HuH-7.5 (cell line): ENCODE measurements around the gene ATL2.
A peak's percentile ranks its signal among the peaks of the same experiment; 100 is the strongest.
"Not testable (repeated sequence)": the region's sequence is repeated elsewhere in the genome, so short reads cannot be mapped to it uniquely, and the experiment has no call there.

Experiments
- DNase-seq: peaks from one replicate; pipeline ENCODE4 v3.0.0; 2011; ENCODE audit warnings: low spot score

The ATL2 gene

DNA sequence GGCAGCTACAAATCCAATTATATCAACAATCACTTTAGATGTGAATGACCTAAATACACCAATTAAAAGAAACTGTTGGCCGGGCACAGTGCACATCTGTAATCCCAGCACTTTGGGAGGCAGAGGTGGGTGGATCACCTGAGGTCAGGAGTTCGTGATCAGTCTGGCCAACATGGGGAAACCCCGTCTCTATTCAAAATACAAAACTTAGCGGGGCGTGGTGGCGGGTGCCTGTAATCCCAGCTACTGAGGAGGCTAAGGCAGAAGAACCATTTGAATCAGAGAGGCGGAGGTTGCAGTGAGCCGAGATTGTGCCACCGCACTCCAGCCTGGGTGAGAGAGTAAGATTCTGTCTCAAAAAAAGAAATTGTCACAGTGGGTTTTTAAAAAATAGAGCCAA is 49.5 kb downstream of the ATL2 start:
- no peak for DNase-seq

DNA sequence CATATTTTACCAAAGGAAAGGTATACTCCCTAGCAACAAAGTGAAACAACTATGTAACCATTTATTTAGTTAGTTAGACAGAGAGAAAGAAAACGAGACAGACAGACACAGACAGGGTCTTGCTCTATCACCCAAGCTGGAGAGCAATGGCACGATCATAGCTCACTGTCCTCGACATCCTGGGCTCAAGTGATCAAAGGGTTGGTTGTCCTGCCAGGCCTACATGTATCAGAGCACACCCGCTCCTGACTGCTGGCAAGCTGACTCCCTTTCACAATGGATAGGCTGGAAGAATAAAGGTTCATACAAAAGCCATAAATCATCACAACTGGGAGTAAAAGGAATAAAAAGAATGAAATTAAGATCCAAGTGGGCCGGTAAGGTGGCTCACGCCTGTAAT is 53.5 kb downstream of the ATL2 start:
- DNase-seq: no peak

DNA sequence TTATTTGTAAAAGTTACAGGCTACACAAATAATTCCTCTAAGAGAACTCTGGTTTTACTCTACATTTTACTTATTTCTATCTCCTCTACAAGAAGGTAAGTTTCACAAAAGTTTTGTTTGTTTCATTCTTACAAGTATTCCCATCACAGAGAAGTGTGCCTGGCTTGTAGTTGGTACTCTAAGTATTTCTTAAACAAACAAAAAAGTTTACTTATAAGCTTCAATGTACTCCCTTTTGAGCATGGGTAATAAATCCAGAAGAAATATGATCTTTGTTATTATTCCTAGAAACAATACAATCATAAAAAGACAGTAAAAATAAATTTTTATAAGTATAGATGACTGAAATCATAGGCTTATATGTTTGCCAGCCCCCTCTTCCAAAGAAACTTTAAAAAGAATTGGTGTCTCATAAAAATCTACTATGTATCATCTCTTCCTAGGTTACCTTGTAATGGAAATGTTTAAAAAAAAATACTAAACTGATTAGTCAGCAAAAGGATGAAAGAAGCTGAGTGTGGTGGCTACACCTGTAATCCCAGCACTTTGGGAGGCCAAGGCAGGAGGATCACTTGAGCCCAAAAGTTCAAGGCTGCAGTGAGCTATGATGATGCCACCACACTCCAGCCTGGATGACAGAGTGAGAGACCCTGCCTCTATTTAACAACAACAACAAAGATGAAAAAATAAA is 54.7 kb downstream of the ATL2 start:
- DNase-seq: no peak

DNA sequence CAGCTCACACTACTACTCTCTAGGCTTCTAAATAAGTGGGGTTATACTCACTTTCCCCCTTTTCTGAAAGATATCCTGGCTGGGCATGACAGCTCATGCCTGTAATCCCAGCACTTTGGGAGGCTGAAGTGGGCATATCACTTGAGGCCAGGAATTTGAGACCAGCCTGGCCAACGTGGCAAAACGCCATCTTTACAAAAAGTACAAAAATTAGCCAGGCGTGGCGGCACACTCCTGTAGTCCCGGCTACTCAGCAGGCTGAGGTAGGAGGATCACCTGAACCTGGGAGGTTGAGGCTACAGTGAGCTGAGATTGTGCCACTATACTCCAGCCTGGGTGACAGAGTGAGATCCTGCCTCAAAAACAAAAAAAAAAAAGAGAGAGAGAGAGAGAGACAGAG is 57.8 kb downstream of the ATL2 start:
- not testable (repeated sequence) for DNase-seq

DNA sequence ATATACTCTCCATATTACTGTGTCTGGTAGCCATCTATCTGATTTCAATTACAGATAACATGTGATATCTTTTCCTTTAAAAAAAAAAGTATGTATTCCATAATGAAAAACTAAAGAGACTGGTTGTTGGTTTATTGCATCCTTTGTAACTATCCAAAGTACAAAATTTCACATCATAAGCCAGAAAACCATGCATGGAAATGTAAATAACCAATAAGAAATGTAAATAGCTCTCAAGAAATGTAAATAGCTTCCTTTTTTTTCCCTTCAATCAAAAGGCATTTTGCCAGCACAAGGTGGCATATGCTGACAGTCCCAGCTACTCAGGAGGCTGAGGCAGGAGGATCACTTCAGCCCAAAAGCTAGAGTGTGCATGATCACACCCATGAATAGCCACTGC is 59.3 kb downstream of the ATL2 start:
- no peak for DNase-seq

DNA sequence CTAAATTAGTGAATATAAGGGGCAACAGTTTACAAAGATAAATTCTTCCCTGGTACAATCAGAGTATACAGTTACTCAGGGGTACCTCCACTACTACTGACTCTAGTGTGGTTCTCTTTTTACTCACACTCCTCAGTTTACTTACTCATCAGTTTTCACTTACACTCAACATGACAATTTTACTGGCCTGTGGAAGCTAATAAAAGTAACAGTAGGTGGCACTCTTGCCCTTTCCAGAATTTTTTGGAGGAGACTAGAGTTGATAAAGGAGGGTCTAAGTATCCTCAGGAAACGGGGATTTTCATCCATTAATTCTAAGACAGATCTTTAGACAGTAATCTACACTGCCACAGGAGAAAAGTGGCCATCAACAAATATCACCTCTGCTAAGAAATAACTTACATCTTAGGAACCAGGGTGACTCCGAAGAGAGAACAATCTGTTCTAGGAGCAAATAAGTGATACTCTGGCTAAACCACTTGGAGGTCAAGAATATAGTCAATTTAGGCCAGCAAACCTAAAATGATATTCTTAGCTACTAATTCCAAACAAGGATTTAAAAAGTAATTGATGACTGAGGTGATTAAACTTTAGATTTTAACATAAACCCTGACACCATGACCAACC is 61.3 kb downstream of the ATL2 start:
- DNase-seq: peak; percentile 11

DNA sequence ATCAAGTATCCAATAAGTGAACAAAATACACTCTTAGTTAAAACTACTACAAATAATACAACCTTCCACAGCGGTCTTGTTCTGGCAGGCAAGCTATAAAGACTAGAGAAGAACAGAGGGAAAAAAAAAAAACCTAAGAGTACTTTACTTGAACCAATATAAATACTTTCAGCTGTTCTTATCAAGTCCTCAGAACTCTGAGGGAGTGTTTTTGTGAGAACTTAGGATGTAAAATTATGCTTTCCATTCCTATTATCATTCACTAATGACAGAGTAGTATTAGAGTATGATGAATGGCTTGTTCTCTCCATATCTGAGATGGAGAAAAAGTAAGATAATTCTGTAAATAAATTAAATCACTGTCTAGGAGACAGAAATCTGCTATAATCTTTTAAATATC is 68.3 kb downstream of the ATL2 start:
- DNase-seq: no peak

DNA sequence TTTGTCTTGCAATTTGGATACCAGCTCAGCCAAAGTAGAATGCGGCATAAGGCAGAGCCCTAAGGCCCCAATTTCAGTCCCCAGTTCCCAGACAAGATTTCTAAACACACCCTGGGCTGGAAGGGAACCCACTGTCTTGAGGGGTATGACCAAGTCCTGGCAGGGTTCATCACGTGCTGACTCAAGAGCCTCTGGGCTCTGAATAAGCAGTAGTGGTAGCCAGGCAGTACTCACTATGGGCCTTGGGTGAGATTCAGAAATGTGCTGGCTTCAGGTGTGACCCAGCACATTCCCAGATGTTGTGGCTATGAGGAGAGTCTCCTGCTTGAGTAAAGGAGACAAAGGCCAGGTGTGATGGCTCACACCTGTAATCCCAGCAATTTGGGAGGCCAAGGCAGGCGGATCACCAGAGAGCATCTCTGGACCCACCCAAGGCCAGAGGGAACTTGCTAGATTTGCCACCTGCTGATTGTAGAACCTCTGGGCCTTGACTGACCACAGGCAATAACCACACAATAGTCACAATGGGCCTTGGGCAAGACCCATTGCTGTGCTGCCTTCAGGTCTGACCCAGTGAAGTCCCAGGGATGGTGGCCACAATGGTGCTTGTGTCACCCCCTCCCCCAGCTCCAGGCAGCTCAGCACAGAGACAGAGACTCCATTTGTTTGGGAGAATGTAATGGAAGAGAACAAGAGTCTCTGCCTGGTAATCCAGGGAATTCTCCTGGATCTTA is 74.9 kb downstream of the ATL2 start:
- no peak for DNase-seq

DNA sequence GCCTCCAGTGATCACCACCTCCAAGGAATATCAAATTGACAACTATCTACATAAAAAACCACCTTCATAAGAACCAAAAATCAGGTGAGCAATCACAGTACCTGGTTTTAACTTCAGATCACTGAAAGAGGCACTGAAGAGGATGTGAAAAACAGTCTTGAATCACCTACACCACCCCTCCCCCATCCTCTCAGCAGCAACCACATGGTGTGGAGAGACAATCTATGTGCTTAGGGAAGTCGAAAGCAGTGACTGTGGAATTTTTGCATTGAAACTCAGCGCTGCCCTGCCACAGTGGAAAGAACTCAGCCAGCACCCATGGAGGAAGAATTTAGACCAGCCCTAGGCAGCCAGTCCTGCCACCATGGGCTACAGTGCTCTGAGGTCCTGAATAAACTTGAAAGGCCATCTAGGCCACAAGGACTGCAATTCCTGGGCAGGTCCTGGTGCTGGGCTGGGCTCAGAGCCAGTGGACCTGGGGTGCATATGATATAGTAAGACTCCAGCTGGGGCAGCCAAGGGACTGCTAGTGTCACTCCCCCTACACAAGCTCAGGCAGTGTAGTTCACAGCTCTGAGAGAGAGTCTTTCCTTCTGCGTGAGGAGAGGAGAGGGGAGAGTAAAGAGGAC is 75.6 kb downstream of the ATL2 start:
- DNase-seq: no peak

DNA sequence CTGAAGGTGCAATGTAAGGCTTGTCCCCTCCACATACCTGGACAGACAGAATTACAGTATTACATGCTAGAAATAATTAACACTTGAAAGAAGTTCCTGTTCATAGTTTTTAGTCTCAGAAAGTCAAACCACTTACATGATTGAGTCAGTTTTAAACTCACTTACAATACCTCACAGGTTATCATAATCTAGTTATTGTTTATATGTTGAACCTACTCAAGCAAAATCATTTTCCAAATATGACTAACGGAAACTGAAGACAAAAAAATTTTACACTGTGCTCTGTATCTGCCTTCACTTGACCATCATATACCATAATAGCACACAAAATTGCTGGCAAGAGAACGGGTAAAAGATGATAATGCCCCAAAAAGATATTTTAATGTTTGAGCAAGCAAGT is 78.5 kb downstream of the ATL2 start:
- no peak for DNase-seq

DNA sequence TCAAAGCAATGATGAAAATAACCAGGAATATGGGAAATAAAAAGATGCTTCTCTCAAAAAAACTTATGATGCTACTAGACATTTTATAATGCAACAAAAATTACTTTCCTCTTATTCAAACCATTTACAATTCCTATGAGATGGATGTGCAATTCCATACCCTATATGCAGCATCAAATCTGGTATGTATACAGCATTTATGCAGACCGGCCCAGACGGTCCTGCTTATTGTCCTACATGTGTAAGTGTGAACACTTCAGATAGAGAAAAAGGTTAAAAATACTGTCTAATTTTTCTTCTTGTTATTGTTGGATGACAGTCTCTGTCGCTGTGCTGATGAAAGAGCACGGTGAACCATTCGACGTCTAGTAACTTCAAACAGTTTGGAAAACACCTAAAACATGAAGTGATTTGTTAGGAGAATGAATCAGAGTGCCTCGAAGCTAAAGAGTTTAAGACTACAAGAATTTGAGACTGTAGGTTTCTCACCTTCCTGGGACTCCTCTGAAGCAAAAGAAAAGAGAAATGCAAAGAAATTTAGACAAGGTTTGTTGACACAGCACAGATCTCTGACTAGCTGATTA is 80.8 kb downstream of the ATL2 start:
- DNase-seq: no peak

DNA sequence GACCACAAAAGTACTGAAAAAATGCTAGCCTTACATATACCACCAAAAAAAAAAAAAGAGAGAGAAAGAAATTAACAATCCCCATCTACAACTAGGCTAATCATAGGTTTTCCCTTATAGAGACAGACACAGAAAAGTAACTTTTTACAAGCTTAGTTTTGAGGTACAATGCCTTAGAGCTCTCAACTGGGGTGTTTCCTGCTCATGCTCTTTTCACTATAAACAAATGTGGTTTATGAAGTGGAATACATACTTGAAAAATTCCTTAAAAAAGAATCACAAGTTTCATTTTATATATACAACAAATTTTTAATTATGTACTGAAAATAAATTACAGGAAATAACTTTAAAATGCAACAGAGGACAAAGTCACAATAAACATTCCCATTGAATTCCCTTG is 82.5 kb downstream of the ATL2 start:
- no peak for DNase-seq

DNA sequence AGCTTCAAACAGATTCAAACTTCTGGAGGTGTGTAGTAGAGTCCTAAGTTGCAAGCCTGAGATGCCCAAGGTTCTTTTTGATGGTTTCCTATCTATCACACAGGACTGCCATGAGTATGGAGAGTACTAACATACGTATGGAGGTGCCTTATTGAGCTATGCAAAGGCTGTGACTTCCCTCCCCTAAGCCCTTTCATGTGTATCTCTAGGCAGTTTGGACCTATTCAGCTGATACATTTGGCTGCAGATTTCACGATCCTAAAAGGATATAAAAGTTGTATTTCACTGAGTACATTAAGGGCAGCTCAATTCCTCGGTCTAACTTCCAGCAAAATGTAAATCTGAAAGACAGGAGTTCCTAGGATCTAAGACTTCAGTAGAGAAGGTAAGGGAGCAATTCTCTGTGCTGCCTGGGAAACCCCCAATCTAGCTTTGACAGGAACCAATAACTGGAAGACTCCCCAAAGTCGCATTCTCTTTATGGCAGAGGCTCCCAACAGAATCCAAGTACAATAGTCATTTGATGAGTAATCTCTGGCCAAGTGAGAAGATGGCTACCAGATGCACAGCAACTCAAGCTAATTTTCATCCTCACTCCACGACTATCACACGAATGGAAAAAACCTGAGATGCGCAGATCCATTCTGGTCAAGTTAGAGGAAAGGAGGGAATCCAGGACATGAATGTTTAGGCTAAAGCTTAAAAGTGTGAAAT is 83.8 kb downstream of the ATL2 start:
- DNase-seq: no peak

DNA sequence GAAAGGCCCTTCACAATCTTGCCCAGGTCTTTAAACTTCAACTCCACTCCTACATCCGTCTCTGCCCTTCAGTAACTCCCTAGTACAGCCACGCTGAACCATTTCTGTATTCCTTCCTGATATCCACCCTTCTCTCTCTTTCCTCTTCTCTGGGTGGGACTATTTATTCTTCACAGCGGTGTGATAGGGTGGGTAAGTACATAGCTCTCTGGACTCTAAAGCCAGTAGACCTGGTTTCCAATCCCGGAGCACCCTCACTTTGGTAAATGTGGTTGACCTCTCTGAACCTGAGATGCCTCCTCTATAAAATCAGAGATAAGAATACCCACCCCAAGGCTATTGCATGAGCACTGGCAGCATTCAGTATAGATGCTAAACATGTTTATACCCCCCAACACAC is 86.7 kb downstream of the ATL2 start:
- DNase-seq: no peak

DNA sequence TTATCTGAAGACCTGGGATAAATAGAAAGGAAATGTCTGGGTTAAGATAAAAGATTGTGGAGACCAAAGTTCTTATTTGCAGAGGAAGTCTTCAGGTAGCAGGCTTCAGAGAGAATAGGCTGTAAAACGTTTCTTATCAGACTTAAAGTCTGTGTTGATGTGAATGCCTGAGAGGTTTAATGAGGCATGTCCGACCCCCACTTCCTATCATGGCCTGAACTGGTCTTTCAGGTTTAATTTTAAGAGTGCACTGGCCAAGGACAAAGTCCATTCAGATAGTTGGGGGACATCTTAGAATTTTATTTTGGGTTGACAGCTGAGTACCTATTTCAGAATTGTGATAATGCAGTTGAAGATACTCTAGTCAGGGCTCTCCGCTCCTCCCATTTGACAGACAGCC is 92.1 kb downstream of the ATL2 start:
- no peak for DNase-seq

DNA sequence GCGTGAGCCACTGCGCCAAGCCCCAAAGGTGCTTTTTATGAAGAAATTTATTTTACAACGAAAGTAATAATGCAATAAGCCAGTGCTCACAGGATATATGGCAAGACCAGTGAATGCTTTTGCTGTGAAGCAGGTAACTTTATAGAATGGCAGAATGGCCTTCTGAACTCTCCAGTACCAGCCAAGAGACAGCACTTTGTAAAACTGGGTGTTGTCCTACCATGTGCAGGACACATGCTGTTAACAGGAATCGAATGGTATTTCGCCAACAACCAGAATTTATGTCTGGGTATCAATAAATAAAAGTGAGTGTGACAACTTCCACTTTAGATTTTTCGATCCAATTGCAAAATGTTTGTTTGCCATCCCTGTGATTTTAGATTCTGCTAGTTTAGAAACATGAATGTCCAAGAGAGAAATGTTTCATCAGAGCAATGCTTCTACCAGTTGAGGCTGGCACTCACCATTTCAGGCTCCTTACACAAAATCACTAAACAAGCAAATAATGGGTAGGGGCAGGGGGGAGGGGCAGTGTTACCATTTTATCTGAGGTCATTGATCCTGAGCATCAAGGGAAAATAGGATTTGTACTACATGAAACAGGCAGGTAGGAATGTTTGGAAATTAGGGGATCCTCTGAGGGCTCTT is 95.9 kb downstream of the ATL2 start:
- DNase-seq: no peak

DNA sequence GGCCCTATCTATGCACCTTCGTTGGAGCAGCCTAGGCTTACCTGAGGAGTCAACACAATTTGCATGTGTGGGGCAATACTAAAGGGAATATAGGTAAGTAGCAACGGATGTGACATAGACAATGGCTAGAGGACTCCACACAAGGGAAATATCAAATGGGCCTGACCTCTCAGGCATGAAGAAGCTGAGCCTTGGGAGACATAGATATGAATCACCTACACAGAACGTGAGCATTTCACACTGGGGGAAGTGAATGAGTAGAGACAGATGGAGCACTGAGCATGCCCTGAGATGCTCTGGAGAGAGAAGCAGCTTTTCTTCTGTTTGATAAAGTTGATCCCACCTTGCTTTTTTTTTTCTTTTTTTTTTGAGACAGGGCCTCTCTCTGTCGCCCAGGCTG is 97.9 kb downstream of the ATL2 start:
- DNase-seq: no peak

DNA sequence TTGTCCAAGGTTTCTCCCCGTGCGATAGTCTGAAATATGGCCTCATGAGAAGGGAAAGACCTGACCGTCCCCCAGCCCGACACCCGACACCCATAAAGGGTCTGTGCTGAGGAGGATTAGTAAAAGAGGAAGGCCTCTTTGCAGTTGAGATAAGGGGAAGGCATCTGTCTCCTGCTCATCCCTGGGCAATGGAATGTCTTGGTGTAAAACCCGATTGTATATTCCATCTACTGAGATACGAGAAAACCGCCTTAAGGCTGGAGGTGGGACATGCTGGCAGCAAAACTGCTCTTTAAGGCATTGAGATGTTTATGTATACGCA is 99.0 kb downstream of the ATL2 start:
- DNase-seq: not testable (repeated sequence)

DNA sequence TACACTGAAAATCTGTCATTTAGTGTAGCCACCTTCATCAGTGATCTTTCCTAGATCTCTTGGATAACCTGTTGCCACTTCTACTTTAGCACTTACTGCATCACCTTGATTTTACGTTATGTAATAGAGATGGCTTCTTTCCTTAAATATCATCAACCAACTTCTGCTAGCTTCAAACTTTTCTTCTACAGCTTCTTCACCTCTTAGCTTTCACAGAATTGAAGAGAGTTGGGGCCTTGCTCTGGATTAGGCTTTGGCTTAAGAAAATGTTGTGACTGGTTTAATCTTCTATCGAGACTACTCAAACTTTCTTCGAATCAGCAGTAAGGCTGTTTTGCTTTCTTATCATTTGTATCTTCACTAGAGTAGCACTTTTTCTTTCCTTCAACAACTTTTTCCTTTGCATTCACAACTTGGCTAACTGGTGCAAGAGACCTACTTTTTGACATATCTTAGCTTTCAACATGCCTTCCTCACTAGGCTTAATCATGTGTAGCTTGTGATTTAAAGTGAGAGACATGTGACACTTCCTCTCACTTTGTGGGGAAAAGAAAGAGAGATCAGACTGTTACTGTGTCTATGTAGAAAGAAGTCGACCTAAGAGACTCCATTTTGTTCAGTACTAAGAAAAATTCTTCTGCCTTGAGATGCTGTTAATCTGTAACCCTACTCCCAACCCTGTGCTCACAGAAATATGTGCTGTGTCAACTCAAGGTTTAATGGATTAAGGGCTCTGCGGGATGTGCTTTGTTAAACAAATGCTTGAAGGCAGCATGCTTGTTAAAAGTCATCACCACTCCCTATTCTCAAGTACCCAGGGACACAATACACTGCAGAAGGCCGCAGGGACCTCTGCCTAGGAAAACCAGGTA is 99.6 kb downstream of the ATL2 start:
- no peak for DNase-seq
